HepG2 (cell line): ENCODE results near the gene MLN. TPM values are rescaled to one million over a fixed set of nuclear protein-coding genes. Genes with fewer than 3 reads are reported as not detected.

Experiments used
- ARNT2 ChIP-seq: sonication (generic); formaldehyde crosslinking; IDR thresholded peaks from 2 replicates; pipeline ENCODE4 v1.8.0; 2022; ENCODE audit warnings: mild to moderate bottlenecking, low read depth, missing genetic modification reagents, moderate library complexity
- BRF2 ChIP-seq: sonication (generic); formaldehyde crosslinking; IDR thresholded peaks from 2 replicates; pipeline ENCODE4 v1.8.1; 2022; ENCODE audit warnings: mild to moderate bottlenecking, missing genetic modification reagents
- ETS1 ChIP-seq: sonication (generic); formaldehyde crosslinking; IDR thresholded peaks from 2 replicates; pipeline ENCODE4 v1.4.0; 2020; ENCODE audit warnings: missing genetic modification reagents
- HMG20A ChIP-seq: IDR thresholded peaks from 2 replicates; pipeline ENCODE4 v1.6.1; 2016; ENCODE audit warnings: borderline replicate concordance
- JUNB ChIP-seq: sonication (generic); formaldehyde crosslinking; IDR thresholded peaks from 2 replicates; pipeline ENCODE4 v1.8.0; 2022; ENCODE audit warnings: missing genetic modification reagents, mild to moderate bottlenecking, borderline replicate concordance
- MTA3 ChIP-seq: sonication (generic); formaldehyde crosslinking; IDR thresholded peaks from 2 replicates; pipeline ENCODE4 v1.4.0; 2020; ENCODE audit warnings: missing genetic modification reagents
- SMC3 ChIP-seq: IDR thresholded peaks from 2 replicates; pipeline ENCODE4 v1.6.1; 2011; ENCODE audit warnings: low read length, improper control_type of control experiment
- STAG1 ChIP-seq: sonication (generic); formaldehyde crosslinking; IDR thresholded peaks from 2 replicates; pipeline ENCODE4 v1.4.0; 2020; ENCODE audit warnings: missing genetic modification reagents
- TBP ChIP-seq: sonication (generic); formaldehyde crosslinking; IDR thresholded peaks from 2 replicates; pipeline ENCODE4 v1.5.0; 2020; ENCODE audit warnings: missing genetic modification reagents
- TBX3 ChIP-seq: fragments of 450-650 bp; IDR thresholded peaks from 2 replicates; pipeline ENCODE4 v1.6.1; 2017; ENCODE audit warnings: antibody characterized with exemption, mild to moderate bottlenecking, inconsistent platforms, borderline replicate concordance
- ZBTB40 ChIP-seq, 2 experiments: fragments of 450-650 bp in 1 of 2; sonication (generic) in 1 of 2; formaldehyde crosslinking in 1 of 2; IDR thresholded peaks; 2 replicates each; pipeline versions ENCODE4 v1.6.1 to v1.8.0; 2016 to 2022; ENCODE audit warnings: antibody characterized with exemption in 1 of 2, mild to moderate bottlenecking in 1 of 2, missing genetic modification reagents in 1 of 2
- ZFP62 ChIP-seq: sonication (generic); formaldehyde crosslinking; IDR thresholded peaks from 2 replicates; pipeline ENCODE4 v1.4.0; 2020; ENCODE audit warnings: missing genetic modification reagents
- ZNF274 ChIP-seq: sonication (generic); formaldehyde crosslinking; IDR thresholded peaks from 2 replicates; pipeline ENCODE4 v1.5.1; 2020; ENCODE audit warnings: mild to moderate bottlenecking, missing genetic modification reagents
- ZNF3 ChIP-seq: IDR thresholded peaks from 2 replicates; pipeline ENCODE4 v1.7.0; 2017; ENCODE audit warnings: inconsistent platforms
- ZNF335 ChIP-seq: sonication (generic); formaldehyde crosslinking; IDR thresholded peaks from 2 replicates; pipeline ENCODE4 v1.4.0; 2020; ENCODE audit warnings: missing genetic modification reagents
- ZNF441 ChIP-seq: sonication (generic); formaldehyde crosslinking; IDR thresholded peaks from 2 replicates; pipeline ENCODE4 v1.7.0; 2021; ENCODE audit warnings: missing genetic modification reagents, borderline replicate concordance
- ZNF572 ChIP-seq: sonication (generic); formaldehyde crosslinking; IDR thresholded peaks from 2 replicates; pipeline ENCODE4 v1.5.1; 2020; ENCODE audit warnings: mild to moderate bottlenecking, missing genetic modification reagents
- ZNF580 ChIP-seq: IDR thresholded peaks from 2 replicates; pipeline ENCODE4 v1.6.1; 2016; ENCODE audit warnings: low read depth, borderline replicate concordance
- ZNF737 ChIP-seq: sonication (generic); formaldehyde crosslinking; IDR thresholded peaks from 2 replicates; pipeline ENCODE4 v1.5.0; 2020; ENCODE audit warnings: missing genetic modification reagents, mild to moderate bottlenecking, borderline replicate concordance
- polyA plus RNA-seq, 8 experiments: library from polyadenylated mRNA; depleted of rRNA in 3 of 8; stranded (reverse) in 7 of 8; unstranded in 1 of 8; fragments of >200 nt; fragmentation: Illumina TruSeq in 4 of 8; extraction: Trizol in 4 of 8; gene quantifications; 2 replicates each; pipeline versions ENCODE4 v1.2.1 to v1.2.3, GENCODE V29; 2011 to 2016; ENCODE audit warnings: low read depth in 4 of 8, missing spikeins in 1 of 8, mixed read lengths in 1 of 8; ENCODE audit not compliant: insufficient read depth in 1 of 8
- total RNA-seq, 5 experiments: library from RNA; depleted of rRNA; stranded (reverse); fragments of >200 nt; fragmentation: Illumina TruSeq; extraction: Trizol; gene quantifications; 2 replicates each; pipeline ENCODE4 v1.2.3, GENCODE V29; 2016; ENCODE audit warnings: low read depth in 1 of 5

MLN gene
- total and polyA plus RNA-seq, 2 of the 13 experiments (the other 11 are each of a cell fraction or from before 2014, with no cell fraction given) = not detected

- TF ChIP-seq ZBTB40 (IDR thresholded peaks at IDR 0.05) (no peak), ZBTB40 (CRISPR knock-in tag; IDR thresholded peaks at IDR 0.05) (no peak; the same call in 1 of the 2 replicates), STAG1 (CRISPR knock-in tag) (peak; percentile 99), ZNF274 (CRISPR knock-in tag) (peak; percentile 77; the same call in 1 of the 2 replicates), ZNF441 (CRISPR knock-in tag) (no peak), ARNT2 (CRISPR knock-in tag) (peak; percentile 76; the same call in 1 of the 2 replicates), TBX3 (0 out of 2 replicates have a peak, but pooled peaks have one; percentile 16), MTA3 (no peak), SMC3 (peak; percentile 93), ZNF335 (no peak), BRF2 (no peak), ETS1 (CRISPR knock-in tag) (no peak), ZNF580 (CRISPR knock-in tag) (peak; percentile 68; the same call in 1 of the 2 replicates), HMG20A (CRISPR knock-in tag) (peak; percentile 79), TBP (CRISPR knock-in tag) (no peak), ZFP62 (CRISPR knock-in tag) (no peak), ZNF3 (CRISPR knock-in tag) (peak; percentile 74), ZNF572 (CRISPR knock-in tag) (no peak; the same call in 1 of the 2 replicates), JUNB (CRISPR knock-in tag) (no peak), ZNF737 (CRISPR knock-in tag) (no peak)
These were observed 41.7 kb downstream of the MLN start (continued) for GRCh38 chr6:33761922-33762629.
